ENCODE data around the gene MAP3K21.

DNA sequence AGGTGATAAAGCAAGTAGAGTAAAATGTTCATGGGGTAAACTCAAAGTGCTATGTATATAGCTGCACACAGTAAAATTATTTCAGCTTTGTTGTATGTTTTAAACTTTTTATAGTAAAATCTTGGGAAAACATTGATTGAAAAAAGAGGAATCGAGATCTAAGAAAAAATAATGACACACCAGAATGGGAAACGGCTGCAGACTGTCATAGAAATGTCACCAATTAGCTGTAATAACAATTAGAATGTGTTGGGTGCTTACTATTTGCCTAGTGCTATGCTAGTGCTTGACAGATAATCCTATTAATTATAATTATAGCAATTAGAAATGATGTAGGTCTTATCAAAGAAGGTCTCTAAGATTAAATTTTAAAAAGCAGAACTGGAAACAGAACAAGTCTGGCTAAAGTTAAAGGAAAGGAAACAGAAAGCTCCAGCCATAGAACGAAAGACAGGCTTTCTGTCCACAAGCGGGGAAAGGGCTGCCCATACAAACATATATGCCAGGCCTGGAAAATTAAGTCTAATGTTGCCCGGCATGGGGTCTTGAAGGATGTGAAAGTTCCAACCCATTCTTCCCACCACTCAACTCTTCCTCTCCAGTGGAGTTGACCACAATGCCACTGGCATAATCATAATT is 37.0 kb upstream of the MAP3K21 start:
- no peak for TF ChIP-seq POLR2AphosphoS5 (IDR thresholded peaks at IDR 0.05)
- no peak for TF ChIP-seq POLR2A (IDR thresholded peaks at IDR 0.05)

All from spleen (tissue), 3 donors.